NCI-H2107 (cell line): ENCODE measurements around the gene PAF1.
"Not testable (repeated sequence)": the region's sequence is repeated elsewhere in the genome, so short reads cannot be mapped to it uniquely, and the experiment has no call there.

ENCODE experiments used
- DNase-seq: peaks from one replicate; lab custom pipeline; 2025; lab: John Stamatoyannopoulos, UW

Gene PAF1

GRCh38 chr19:39381910-39382611 is 8.8 kb downstream of the PAF1 start:
- no peak for DNase-seq

GRCh38 chr19:39380521-39381502 is 10.1 kb downstream of the PAF1 start:
- DNase-seq: no peak

- no peak for DNase-seq
These were observed 11.0 kb downstream of the PAF1 start for GRCh38 chr19:39379865-39380396.

GRCh38 chr19:39379366-39379765 is 11.5 kb downstream of the PAF1 start:
- DNase-seq: not testable (repeated sequence)

GRCh38 chr19:39377373-39378362 is 13.2 kb downstream of the PAF1 start:
- no peak for DNase-seq

GRCh38 chr19:39375929-39376328 is 15.0 kb downstream of the PAF1 start:
- no peak for DNase-seq

GRCh38 chr19:39372941-39373340 is 18.0 kb downstream of the PAF1 start:
- DNase-seq: no peak

- DNase-seq: no peak
These were observed 18.7 kb downstream of the PAF1 start for GRCh38 chr19:39372047-39372802.

GRCh38 chr19:39370735-39371134 is 20.2 kb downstream of the PAF1 start:
- DNase-seq: no peak

- no peak for DNase-seq
These were observed 21.7 kb downstream of the PAF1 start for GRCh38 chr19:39369200-39369599.

GRCh38 chr19:39365531-39365930 is 25.4 kb downstream of the PAF1 start:
- DNase-seq: no peak

GRCh38 chr19:39363901-39364457 is 26.9 kb downstream of the PAF1 start:
- no peak for DNase-seq

GRCh38 chr19:39362682-39363657 is 27.9 kb downstream of the PAF1 start:
- no peak for DNase-seq

GRCh38 chr19:39360599-39360998 is 30.3 kb downstream of the PAF1 start:
- DNase-seq: no peak

GRCh38 chr19:39359026-39359425 is 31.9 kb downstream of the PAF1 start:
- DNase-seq: no peak

- DNase-seq: no peak
These were observed 34.3 kb downstream of the PAF1 start for GRCh38 chr19:39356647-39357046.

- DNase-seq: no peak
These were observed 34.8 kb downstream of the PAF1 start for GRCh38 chr19:39356073-39356472.

- DNase-seq: no peak
These were observed 35.7 kb downstream of the PAF1 start for GRCh38 chr19:39355253-39355652.
